Measurements from ENCODE around the gene BBOX1.

GRCh38 chr11:26995701-26996460 lies 44.7 kb upstream of the BBOX1 start:
- TF ChIP-seq POLR2A (IDR thresholded peaks at IDR 0.05): no peak
- TF ChIP-seq, protein P1, sequence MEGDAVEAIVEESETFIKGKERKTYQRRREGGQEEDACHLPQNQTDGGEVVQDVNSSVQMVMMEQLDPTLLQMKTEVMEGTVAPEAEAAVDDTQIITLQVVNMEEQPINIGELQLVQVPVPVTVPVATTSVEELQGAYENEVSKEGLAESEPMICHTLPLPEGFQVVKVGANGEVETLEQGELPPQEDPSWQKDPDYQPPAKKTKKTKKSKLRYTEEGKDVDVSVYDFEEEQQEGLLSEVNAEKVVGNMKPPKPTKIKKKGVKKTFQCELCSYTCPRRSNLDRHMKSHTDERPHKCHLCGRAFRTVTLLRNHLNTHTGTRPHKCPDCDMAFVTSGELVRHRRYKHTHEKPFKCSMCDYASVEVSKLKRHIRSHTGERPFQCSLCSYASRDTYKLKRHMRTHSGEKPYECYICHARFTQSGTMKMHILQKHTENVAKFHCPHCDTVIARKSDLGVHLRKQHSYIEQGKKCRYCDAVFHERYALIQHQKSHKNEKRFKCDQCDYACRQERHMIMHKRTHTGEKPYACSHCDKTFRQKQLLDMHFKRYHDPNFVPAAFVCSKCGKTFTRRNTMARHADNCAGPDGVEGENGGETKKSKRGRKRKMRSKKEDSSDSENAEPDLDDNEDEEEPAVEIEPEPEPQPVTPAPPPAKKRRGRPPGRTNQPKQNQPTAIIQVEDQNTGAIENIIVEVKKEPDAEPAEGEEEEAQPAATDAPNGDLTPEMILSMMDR (IDR thresholded peaks at IDR 0.05): no peak
